Gastroesophageal sphincter (tissue), 4 donors: ENCODE measurements around the gene VTI1A. TPM values are rescaled to one million over a fixed set of nuclear protein-coding genes. Genes with fewer than 3 reads are reported as not detected.

Source experiments
- ATAC-seq: fragments of 150-250 bp; one replicate; pipeline ENCODE4 v1.9.1; 2016; ENCODE audit warnings: mild to moderate bottlenecking, moderate library complexity
- H3K27ac ChIP-seq, 4 donors: fragments of 200-600 bp; sonication (generic) in 3 of 4; 1 replicate in 3 of 4; 2 replicates in 1 of 4; pipeline ENCODE4 v1.5.1; 2016 to 2019
- H3K27me3 ChIP-seq: fragments of 200-600 bp; sonication (generic); one replicate; pipeline ENCODE4 v1.5.1; 2019
- H3K36me3 ChIP-seq, 2 donors: fragments of 200-600 bp; sonication (generic); one replicate each; pipeline ENCODE4 v1.5.1; 2019; ENCODE audit warnings: control low read depth in 1 of 2
- H3K4me1 ChIP-seq, 3 donors: fragments of 200-600 bp; sonication (generic); 1 replicate in 2 of 3; 2 replicates in 1 of 3; pipeline ENCODE4 v1.5.1; 2016 to 2019; ENCODE audit warnings: control low read depth in 2 of 3
- H3K4me3 ChIP-seq, 2 donors: fragments of 200-600 bp; sonication (generic); one replicate each; pipeline ENCODE4 v1.5.1; 2019; ENCODE audit warnings: mild to moderate bottlenecking in 1 of 2, moderate library complexity in 1 of 2
- H3K9me3 ChIP-seq, 3 donors: fragments of 200-600 bp; sonication (generic); one replicate each; pipeline ENCODE4 v1.5.1; 2017 to 2019; ENCODE audit warnings: control low read depth in 2 of 3
- CTCF ChIP-seq, 4 experiments: fragments of 200-600 bp in 2 of 4; fragments of 450-650 bp in 2 of 4; sonication (generic) in 1 of 4; IDR thresholded peaks; one replicate each; pipeline ENCODE4 v1.5.1; 2017 to 2019; ENCODE audit warnings: antibody characterized with exemption in 4 of 4, mild to moderate bottlenecking in 2 of 4, moderate library complexity in 2 of 4
- EP300 ChIP-seq: sonication (generic); formaldehyde crosslinking; IDR thresholded peaks from one replicate; pipeline ENCODE4 v1.6.1; 2017; ENCODE audit warnings: antibody characterized with exemption, mild to moderate bottlenecking
- POLR2A ChIP-seq, 2 donors: fragments of 450-650 bp; IDR thresholded peaks; one replicate each; pipeline ENCODE4 v1.6.1; 2017; ENCODE audit warnings: antibody characterized with exemption in 2 of 2, mild to moderate bottlenecking in 2 of 2, moderate library complexity in 1 of 2
- POLR2AphosphoS5 ChIP-seq: sonication (generic); formaldehyde crosslinking; IDR thresholded peaks from one replicate; pipeline ENCODE4 v1.6.1; 2017; ENCODE audit warnings: antibody characterized with exemption
- WGBS, 2 donors: methylation state at CpG; one replicate each; pipeline ENCODE4 v1.1.5; 2018; ENCODE audit warnings: low coverage in 1 of 2; 5-methylcytosine and 5-hydroxymethylcytosine counted together
- total RNA-seq, 4 donors: library from RNA; depleted of rRNA; stranded (reverse); fragments of >200 nt; gene quantifications; one replicate each; pipeline ENCODE4 v1.1.0, GENCODE V29; 2016

Gene VTI1A
- total RNA-seq, 4 donors from 2014 or later, result 19.6 to 81.9 (median 43.1) TPM

DNA sequence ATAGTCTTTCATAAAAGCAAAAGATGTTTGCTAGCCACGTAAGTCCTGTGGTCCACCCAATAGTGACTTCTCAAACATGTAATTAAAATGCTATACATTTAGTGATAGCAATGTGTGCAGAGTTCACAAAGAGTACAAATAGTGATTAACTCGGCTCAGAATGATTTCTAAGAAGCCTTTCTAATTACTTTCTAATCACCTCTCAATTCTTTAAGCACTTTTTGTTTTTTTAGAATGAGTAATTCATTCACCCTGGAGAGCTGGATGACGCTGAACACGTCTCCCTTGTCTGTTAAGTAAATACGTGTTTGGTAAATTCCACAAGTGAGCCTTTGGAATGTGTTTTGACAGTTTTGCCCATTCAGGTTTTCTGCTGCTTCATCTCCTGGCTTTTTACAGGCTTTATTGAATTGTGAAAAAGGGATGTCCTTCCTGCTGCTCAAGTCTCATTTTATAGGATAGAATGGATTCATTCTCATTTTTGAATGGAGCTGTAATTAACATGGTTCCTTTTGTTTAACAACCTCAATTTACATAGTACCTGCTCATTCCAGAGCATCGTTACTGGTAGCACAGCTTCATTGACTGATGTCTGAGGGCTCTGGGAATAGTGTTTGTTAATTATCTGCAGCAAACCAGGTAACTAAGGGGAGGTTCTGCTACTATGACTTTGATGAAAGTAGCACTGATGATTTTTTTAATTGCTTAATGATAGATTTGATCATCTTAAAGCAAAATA is 212.1 kb downstream of the VTI1A start:
- ATAC-seq, result no peak
- TF ChIP-seq POLR2A (IDR thresholded peaks at IDR 0.05) (no peak), EP300 (no peak), POLR2AphosphoS5 (no peak), CTCF (IDR thresholded peaks at IDR 0.05) (no peak)
- no peak overlapping the region for H3K27ac ChIP-seq
- WGBS, 2 donors, result 64 to 72% methylated on average over 3 to 6 of the region's 6 CpGs
- H3K4me3 ChIP-seq, result no peak overlapping the region
- H3K27me3 ChIP-seq, result no peaks in the 10 kb centered on the region
- H3K4me1 ChIP-seq, result no peaks in the 10 kb centered on the region
- no peaks in the 10 kb centered on the region for H3K36me3 ChIP-seq
- H3K9me3 ChIP-seq, result no peaks in the 10 kb centered on the region

- WGBS, 2 donors, result 85 to 95% methylated on average over 3 to 6 of the region's 6 CpGs
- TF ChIP-seq POLR2A (IDR thresholded peaks at IDR 0.05) (no peak), CTCF (IDR thresholded peaks at IDR 0.05) (no peak), EP300 (no peak), POLR2AphosphoS5 (no peak)
- no peak for ATAC-seq
These were observed 216.5 kb downstream of the VTI1A start for GRCh38 chr10:112663234-112664125.

GRCh38 chr10:112666094-112666493 is 219.1 kb downstream of the VTI1A start:
- no peak overlapping the region for H3K4me3 ChIP-seq
- ATAC-seq, result no peak
- H3K4me1 ChIP-seq, result no peaks in the 10 kb centered on the region
- no peak overlapping the region for H3K27ac ChIP-seq
- H3K9me3 ChIP-seq, result no peaks in the 10 kb centered on the region
- TF ChIP-seq POLR2A (IDR thresholded peaks at IDR 0.05), result no peak
- TF ChIP-seq CTCF (IDR thresholded peaks at IDR 0.05), result no peak
- TF ChIP-seq POLR2AphosphoS5, result no peak
- no peak for TF ChIP-seq EP300
- no peaks in the 10 kb centered on the region for H3K27me3 ChIP-seq
- H3K36me3 ChIP-seq, result peaks cover 0 to 15% of the 10 kb centered on the region in 2 donors

More at GRCh38 chr10:112663234-112664125, 216.5 kb downstream of the VTI1A start:
- Histone ChIP-seq H3K4me3 (no peak overlapping the region), H3K4me1 (no peaks in the 10 kb centered on the region), H3K27ac (no peak overlapping the region), H3K9me3 (no peaks in the 10 kb centered on the region), H3K27me3 (no peaks in the 10 kb centered on the region), H3K36me3 (no peaks in the 10 kb centered on the region)

GRCh38 chr10:112669989-112670388 is 223.0 kb downstream of the VTI1A start:
- H3K4me3 ChIP-seq, result no peak overlapping the region
- H3K27ac ChIP-seq, result no peak overlapping the region
- H3K9me3 ChIP-seq, result no peaks in the 10 kb centered on the region
- no peaks in the 10 kb centered on the region for H3K27me3 ChIP-seq
- WGBS, 2 donors, result 80 to 88% methylated on average over 2 to 4 of the region's 4 CpGs
- H3K36me3 ChIP-seq, result peaks cover 0 to 15% of the 10 kb centered on the region in 2 donors
- TF ChIP-seq POLR2A (IDR thresholded peaks at IDR 0.05) (no peak), CTCF (IDR thresholded peaks at IDR 0.05) (no peak), EP300 (no peak), POLR2AphosphoS5 (no peak)
- no peaks in the 10 kb centered on the region for H3K4me1 ChIP-seq
- ATAC-seq, result no peak
